Adipose tissue (tissue), 3 donors: Measurements from ENCODE around the gene OR6C4. TPM values are rescaled to one million over a fixed set of nuclear protein-coding genes. Genes with fewer than 3 reads are reported as not detected.
"Not testable (repeated sequence)": the region's sequence is repeated elsewhere in the genome, so short reads cannot be mapped to it uniquely, and the experiment has no call there.

Experiments
- H3K27ac ChIP-seq: one replicate; pipeline ENCODE4 v1.5.1; 2013; ENCODE audit warnings: low read depth, low read length
- WGBS, 3 donors: extraction: QIAGEN DNeasy Blood & Tissue Kit; methylation state at CpG; one replicate each; pipeline ENCODE4 v1.1.7; 2013; 5-methylcytosine and 5-hydroxymethylcytosine counted together
- polyA plus RNA-seq, 3 donors: library from polyadenylated mRNA; stranded (reverse); fragments of 200-250 nt; gene quantifications; one replicate each; pipeline ENCODE4 v1.2.3, GENCODE V29; 2013
- donor health status: healthy with polysubstance abuse.
- donor health status: Bipolar disorder and iron deficiency.
- donor health status: healthy.

The OR6C4 gene
- polyA plus RNA-seq = not detected

DNA sequence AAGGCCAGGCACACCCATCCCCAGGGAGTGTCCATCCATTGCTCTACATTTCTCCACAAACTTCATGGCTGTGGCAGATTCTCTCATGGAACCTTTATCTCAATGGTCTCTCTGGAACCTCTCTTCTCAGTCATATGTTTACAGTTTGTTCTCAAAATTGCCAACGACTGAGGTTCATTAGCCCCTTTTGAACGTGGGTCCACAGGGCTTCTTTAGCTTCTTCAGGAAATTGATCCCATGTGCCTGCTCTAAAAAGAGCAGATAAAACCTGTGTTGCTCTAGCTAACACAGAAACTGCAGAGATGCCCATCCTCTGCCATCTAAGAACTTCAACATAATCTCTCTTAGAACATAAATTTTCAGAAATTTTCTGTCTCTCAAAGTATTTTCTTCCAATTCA, at the start of gene OR6C4:
OR6C4 (plus strand) TSS at position 301 of the 400 bp plus-strand sequence. CDS start 1,625 bp downstream, outside the sequence.
- 35 to 44% (median 36%) methylated on average over 2 of the region's 2 CpGs for WGBS, 3 donors

DNA sequence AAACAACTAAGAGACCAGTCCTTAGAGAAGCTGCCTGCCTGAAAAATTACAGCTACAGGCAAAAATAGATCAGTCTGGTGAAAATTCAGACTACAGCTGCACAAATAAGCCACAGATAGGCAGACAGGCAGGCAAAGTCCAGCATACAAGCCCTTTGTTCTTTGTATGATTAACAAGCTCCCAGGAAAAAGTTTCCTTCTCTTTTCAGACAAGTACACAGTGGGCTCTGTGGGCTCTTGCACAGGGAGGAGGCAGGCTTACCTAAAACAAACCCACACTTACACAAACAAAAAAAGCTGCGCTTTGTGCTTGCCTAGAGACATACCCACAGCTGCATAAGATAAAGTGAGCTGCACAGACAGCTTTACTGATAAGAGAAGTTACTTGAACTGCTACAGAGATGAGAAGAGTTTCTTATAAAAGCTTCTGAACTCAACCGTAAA, 49.6 kb upstream of the OR6C4 start:
- WGBS, 3 donors = 10 to 30% (median 23%) methylated on average over 2 of the region's 2 CpGs

More for the DNA sequence above, at the start of gene OR6C4:
- H3K27ac ChIP-seq = no peak within 1 kb of the TSS

DNA sequence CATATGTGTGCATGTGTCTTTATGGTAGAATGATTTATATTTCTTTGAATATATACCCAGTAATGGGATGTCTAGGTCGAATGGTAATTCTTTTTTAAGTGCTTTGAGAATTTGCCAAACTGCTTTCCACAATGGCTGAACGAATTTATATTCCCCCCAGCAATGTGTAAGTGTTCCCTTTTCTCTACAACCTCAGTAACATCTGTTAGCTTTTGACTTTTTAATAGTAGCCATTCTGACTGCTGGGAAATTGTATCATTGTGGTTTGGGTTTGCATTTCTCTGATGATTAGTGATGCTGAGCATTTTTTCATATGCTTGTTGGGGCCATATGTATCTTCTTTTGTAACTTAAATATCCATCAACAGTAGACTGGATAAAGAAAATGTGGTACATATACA, 47.8 kb upstream of the OR6C4 start:
- 31 to 40% (median 36%) methylated on average over 2 of the region's 2 CpGs for WGBS, 3 donors
- H3K27ac ChIP-seq = no peak overlapping the region

More for the DNA sequence above, 49.6 kb upstream of the OR6C4 start:
- H3K27ac ChIP-seq = no peak overlapping the region

DNA sequence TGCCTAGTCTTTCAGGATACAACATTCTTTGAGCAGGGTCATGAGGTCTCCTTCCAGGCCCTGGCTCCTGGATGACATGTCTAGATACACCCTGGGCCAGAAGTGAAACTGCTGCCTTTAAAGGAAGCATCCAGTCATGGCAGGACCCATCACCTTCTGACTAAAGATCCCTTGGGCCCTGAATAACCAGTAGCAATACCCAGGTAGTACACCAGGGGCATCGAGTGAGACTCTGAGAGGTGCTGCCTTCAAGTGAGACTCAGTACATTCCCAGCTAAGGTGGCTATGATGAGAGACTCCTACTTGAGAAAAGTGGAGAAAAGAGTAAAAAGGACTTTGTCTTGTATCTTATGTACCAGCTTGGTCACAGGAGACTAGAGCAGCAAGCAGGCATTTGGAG, 33.7 kb upstream of the OR6C4 start:
- H3K27ac ChIP-seq = no peak overlapping the region
- 53 to 67% (median 65%) methylated on average over 1 of the region's 1 CpG for WGBS, 3 donors

DNA sequence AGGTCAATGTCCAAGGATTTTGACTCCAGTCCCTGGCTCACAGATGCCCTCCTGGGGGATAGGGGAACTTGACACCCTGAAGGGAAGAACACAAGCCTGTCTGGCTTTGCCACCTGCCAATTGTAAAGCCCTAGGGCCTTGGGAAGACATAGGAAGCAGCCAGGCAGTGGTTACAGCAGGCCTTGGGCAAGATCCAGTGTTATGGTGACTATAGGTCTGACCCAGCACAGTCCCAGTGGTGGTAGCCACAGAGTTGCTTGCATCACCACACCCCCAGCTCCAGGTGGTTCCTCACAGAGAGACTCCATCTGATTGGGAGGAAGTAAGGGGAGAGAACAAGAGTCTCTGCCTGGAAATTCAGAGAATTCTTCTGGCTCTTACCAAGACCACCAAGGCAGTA, 33.0 kb upstream of the OR6C4 start:
- H3K27ac ChIP-seq = no peak overlapping the region

DNA sequence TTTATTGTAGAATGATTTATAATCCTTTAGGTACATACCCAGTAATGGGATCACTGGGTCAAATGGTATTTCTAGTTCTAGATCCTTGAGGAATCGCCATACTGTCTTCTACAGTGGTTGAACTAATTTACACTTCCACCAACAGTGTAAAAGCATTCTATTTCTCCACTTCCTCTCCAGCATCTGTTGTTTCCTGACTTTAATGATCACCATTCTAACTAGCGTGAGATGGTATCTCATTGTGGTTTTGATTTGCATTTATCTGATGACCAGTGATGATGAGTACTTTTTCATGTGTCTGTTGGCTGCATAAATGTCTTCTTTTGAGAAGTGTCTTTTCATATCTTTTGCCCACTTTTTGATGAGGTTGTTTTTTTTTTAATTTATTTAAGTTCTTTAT, 1.2 kb upstream of the OR6C4 start:
- WGBS, 3 donors = 50 to 88% (median 58%) methylated on average over 2 of the region's 2 CpGs
- H3K27ac ChIP-seq = not testable (repeated sequence)

DNA sequence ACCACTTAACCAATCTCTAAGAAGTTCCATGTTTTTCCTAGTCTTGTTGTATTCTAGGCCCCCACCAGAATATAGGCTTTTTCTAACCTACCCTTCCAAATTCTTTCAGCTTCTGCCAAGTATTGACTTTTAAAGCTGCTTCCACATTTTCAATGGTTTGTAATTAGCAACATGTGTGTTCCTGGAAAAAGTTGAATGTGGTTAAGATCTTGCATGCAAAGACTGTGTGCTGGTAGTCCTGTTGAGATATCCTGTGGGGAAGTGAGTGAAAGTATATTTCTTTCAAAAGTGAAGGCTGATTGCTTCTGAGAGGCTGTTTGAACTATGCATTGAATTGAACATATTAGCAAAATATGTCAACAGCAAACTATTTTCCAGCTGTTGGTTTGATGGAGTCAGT, 646 bp upstream of the OR6C4 start:
- H3K27ac ChIP-seq = no peak overlapping the region

DNA sequence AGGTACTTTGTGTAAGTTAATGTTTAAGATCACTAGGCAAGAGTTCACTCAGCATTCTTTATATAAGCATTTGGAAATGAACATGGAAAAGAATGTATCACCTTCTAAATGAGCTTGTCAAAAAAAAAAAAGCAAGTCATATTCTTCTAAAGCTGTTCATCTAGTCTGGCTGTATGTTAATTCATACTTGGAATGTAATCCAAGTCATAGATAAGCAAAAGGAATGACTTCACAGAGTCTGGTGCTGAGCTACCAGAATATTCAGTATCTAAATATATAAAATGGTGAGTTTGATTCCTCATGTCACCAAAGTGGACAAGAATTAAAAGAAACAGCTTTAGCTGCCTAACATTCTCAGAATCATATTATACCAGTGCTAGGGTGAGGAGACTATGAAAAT, 4.9 kb downstream of the OR6C4 start:
- no peak overlapping the region for H3K27ac ChIP-seq

DNA sequence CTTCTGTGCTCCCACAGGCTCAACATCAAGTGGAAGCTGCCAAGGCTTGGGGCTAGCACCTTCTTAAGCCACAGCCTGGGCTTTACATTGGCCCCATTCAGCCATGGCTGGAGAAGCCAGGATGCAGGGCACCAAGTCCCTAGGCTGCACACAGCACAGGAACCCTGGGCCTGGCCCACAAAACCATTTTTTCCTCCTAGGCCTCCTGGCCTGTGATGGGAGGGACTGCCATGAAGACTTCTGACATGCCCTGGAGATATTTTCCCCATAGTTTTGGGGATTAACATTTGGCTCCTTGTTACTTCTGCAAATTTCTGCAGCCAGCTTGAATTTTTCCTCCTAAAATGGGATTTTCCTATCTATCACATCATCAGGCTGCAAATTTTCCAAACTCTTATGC, 20.7 kb downstream of the OR6C4 start:
- H3K27ac ChIP-seq = not testable (repeated sequence)

DNA sequence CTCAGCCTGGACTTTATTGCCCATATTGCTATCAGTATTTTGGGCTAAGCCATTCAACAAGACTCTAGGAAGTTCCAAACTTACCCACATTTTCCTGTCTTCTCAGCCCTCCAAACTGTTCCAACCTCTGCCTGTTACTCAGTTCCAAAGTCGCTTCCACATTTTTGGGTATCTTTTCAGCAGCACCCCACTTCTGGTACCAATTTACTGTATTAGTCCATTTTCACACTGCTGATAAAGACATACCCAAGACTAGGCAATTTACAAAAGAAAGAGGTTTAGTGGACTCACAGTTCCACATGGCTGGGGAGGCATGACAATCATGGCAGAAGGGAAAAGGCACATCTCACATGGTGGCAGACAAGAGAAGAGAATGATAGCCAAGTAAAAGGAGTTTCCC, 21.3 kb downstream of the OR6C4 start:
- not testable (repeated sequence) for H3K27ac ChIP-seq
- 88 to 94% (median 93%) methylated on average over 1 of the region's 1 CpG for WGBS, 3 donors

DNA sequence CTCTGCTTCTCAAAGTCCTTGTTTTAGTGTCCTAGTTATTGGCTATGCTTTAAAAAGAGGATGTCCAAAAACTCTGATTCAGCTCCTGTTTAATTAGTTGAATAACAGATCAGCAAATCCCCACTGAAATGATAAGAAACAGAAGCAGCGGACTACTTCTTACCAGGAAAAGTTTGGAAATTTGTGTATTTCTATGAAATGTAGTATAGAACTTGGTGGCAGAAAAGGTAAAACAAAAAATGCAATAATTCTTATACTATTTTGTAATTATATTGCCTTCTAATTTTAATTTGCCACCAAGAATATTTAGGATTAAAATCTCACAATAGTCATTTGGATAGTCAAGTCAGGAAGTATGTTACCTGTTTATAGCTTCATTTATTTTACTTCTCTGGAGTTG, 22.8 kb downstream of the OR6C4 start, which contains the start of gene OR2AP1:
OR2AP1 (plus strand) TSS at position 301 of the 400 bp plus-strand sequence. CDS start 1,947 bp downstream, outside the sequence.
- WGBS, 3 donors = 82 to 89% (median 89%) methylated on average over 1 of the region's 1 CpG
- no peak within 1 kb of the TSS for H3K27ac ChIP-seq

DNA sequence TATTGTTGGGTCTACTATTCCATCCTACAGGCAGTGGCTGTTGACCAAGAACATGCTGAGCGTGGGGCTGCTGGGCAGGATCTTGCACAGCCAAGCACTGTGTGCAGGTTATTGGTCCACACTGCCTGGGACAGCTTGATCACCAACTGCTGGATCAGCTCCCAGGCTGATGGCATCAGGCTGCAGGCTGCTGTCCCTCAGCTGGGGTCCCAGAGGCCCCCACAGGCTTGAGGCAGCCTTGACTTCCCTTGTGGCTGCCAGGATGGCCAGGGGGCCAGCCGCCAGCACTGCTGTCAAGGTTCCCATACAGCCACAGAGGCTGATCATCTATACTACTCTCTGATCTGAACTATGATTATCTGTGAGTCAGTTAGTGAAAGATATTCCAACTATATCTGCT, 32.7 kb downstream of the OR6C4 start:
- WGBS, 3 donors = 89 to 97% (median 91%) methylated on average over 2 of the region's 2 CpGs
- H3K27ac ChIP-seq = no peak overlapping the region

DNA sequence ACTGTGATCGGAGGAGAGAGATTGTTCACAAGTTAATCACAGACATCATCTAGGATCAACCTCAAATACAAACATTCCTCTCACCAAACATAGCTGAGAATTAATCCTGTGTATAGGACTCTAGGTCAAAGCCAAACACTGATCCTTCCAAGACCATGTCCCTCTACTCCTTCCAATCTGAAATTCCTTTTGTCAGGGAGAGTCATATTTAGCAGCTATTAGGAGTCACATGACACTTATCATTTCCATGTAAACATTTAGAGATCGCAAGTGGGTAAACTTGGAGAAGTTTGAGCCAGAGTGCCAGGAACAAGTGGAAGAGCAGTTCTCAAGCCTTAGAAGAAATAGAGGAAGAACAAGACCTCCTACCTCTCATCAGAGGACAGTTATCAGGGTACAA, 36.4 kb downstream of the OR6C4 start:
- H3K27ac ChIP-seq = no peak overlapping the region
- WGBS, 3 donors = 32 to 87% (median 85%) methylated on average over 2 of the region's 2 CpGs

DNA sequence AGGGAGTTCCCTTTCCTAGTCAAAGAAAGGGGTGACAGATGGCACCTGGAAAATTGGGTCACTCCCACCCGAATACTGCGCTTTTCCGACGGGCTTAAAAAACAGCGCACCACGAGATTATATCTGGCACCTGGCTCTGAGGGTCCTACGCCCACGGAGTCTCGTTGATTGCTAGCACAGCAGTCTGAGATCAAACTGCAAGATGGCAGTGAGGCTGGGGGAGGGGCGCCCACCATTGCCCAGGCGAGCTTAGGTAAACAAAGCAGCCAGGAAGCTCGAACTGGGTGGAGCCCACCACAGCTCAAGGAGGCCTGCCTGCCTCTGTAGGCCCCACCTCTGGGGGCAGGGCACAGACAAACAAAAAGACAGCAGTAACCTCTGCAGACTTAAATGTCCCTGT, 40.8 kb downstream of the OR6C4 start:
- WGBS, 3 donors = 63 to 70% (median 69%) methylated on average over 12 of the region's 12 CpGs
- H3K27ac ChIP-seq = not testable (repeated sequence)

Other genes with a start within 250 kb of the OR6C4 start
- not detected for gene OR6C1, start 235.3 kb upstream of the OR6C4 start, polyA plus RNA-seq
- not detected for gene OR6C3, start 218.9 kb upstream of the OR6C4 start, polyA plus RNA-seq
- under 1 TPM in 1 of 3 donors, not detected in 2; 0.11 TPM for gene OR6C75, start 186.6 kb upstream of the OR6C4 start, polyA plus RNA-seq
- not detected for gene OR6C65, start 149.1 kb upstream of the OR6C4 start, polyA plus RNA-seq
- gene OR6C76, start 123.3 kb upstream of the OR6C4 start, polyA plus RNA-seq = not detected
- not detected for gene OR6C2, start 105.5 kb upstream of the OR6C4 start, polyA plus RNA-seq
- not detected for gene OR6C70, start 79.5 kb upstream of the OR6C4 start, polyA plus RNA-seq
- gene OR6C68, start 57.2 kb upstream of the OR6C4 start, polyA plus RNA-seq = not detected
- not detected for gene OR2AP1, start 22.9 kb downstream of the OR6C4 start, polyA plus RNA-seq
- gene OR10P1, start 87.3 kb downstream of the OR6C4 start, polyA plus RNA-seq = not detected
- 100 to 1,000 TPM in 2 of 3 donors, 10 to 100 TPM in 1; 71.2 to 591 (median 227) TPM for gene ITGA7, start 158.3 kb downstream of the OR6C4 start, polyA plus RNA-seq
- gene BLOC1S1, start 166.4 kb downstream of the OR6C4 start, polyA plus RNA-seq = 100 to 1,000 TPM; 103 to 323 (median 288) TPM
- gene RDH5, start 170.8 kb downstream of the OR6C4 start, polyA plus RNA-seq = 100 to 1,000 TPM in 1 of 3 donors, 10 to 100 TPM in 1, 1 to 10 TPM in 1; 9.1 to 172 (median 48.9) TPM
- 1,000 to 10,000 TPM in 2 of 3 donors, 100 to 1,000 TPM in 1; 611 to 1,583 (median 1,331) TPM for gene CD63, start 179.4 kb downstream of the OR6C4 start, polyA plus RNA-seq
- gene GDF11, start 193.5 kb downstream of the OR6C4 start, polyA plus RNA-seq = 10 to 100 TPM in 1 of 3 donors, 1 to 10 TPM in 2; 1.5 to 10.2 (median 2.2) TPM